ENCODE measurements around the gene ACBD3. TPM values are rescaled to one million over a fixed set of nuclear protein-coding genes. Genes with fewer than 3 reads are reported as not detected.
"Not testable (repeated sequence)": the region's sequence is repeated elsewhere in the genome, so short reads cannot be mapped to it uniquely, and the experiment has no call there.

The ACBD3 gene
- polyA plus RNA-seq, 4 donors = 52.2 to 78.1 (median 59.8) TPM

- not testable (repeated sequence) for DNase-seq (ENCODE audit: low read depth in 4 of 4, low spot score in 3 of 4)
These were observed 16.1 kb upstream of the ACBD3 start for GRCh38 chr1:226202666-226203065.

GRCh38 chr1:226202246-226202645 lies 15.7 kb upstream of the ACBD3 start:
- DNase-seq (ENCODE audit: low read depth in 4 of 4, low spot score in 3 of 4) = no peak

GRCh38 chr1:226201029-226201593 lies 14.6 kb upstream of the ACBD3 start:
- DNase-seq (ENCODE audit: low read depth in 4 of 4, low spot score in 3 of 4) = no peak

GRCh38 chr1:226199971-226200370 lies 13.4 kb upstream of the ACBD3 start:
- no peak for DNase-seq (ENCODE audit: low read depth in 4 of 4, low spot score in 3 of 4)

GRCh38 chr1:226195144-226195543 lies 8.6 kb upstream of the ACBD3 start:
- DNase-seq (ENCODE audit: low read depth in 4 of 4, low spot score in 3 of 4) = no peak

- no peak for DNase-seq (ENCODE audit: low read depth in 4 of 4, low spot score in 3 of 4)
These were observed 839 bp upstream of the ACBD3 start for GRCh38 chr1:226187380-226187779.

- no peak for DNase-seq (ENCODE audit: low read depth in 4 of 4, low spot score in 3 of 4)
These were observed 430 bp upstream of the ACBD3 start for GRCh38 chr1:226187019-226187322.

GRCh38 chr1:226185141-226186036 lies 1.2 kb downstream of the ACBD3 start:
- no peak for DNase-seq (ENCODE audit: low read depth in 4 of 4, low spot score in 3 of 4)

- DNase-seq (ENCODE audit: low read depth in 4 of 4, low spot score in 3 of 4) = no peak
These were observed 4.4 kb downstream of the ACBD3 start for GRCh38 chr1:226181996-226182714.

GRCh38 chr1:226176870-226177269 lies 9.7 kb downstream of the ACBD3 start:
- no peak for DNase-seq (ENCODE audit: low read depth in 4 of 4, low spot score in 3 of 4)

GRCh38 chr1:226172589-226172988 lies 14.0 kb downstream of the ACBD3 start:
- DNase-seq (ENCODE audit: low read depth in 4 of 4, low spot score in 3 of 4) = no peak

GRCh38 chr1:226166341-226166740 lies 20.2 kb downstream of the ACBD3 start:
- no peak for DNase-seq (ENCODE audit: low read depth in 4 of 4, low spot score in 3 of 4)

- no peak for DNase-seq (ENCODE audit: low read depth in 4 of 4, low spot score in 3 of 4)
These were observed 22.4 kb downstream of the ACBD3 start for GRCh38 chr1:226164154-226164553.

- DNase-seq (ENCODE audit: low read depth in 4 of 4, low spot score in 3 of 4) = no peak
These were observed 23.6 kb downstream of the ACBD3 start for GRCh38 chr1:226162898-226163297.

GRCh38 chr1:226158983-226159382 lies 27.6 kb downstream of the ACBD3 start:
- DNase-seq (ENCODE audit: low read depth in 4 of 4, low spot score in 3 of 4) = no peak

- no peak for DNase-seq (ENCODE audit: low read depth in 4 of 4, low spot score in 3 of 4)
These were observed 28.1 kb downstream of the ACBD3 start for GRCh38 chr1:226158457-226158856.

- DNase-seq (ENCODE audit: low read depth in 4 of 4, low spot score in 3 of 4) = no peak
These were observed 28.7 kb downstream of the ACBD3 start for GRCh38 chr1:226157761-226158316.

GRCh38 chr1:226154593-226154992 lies 31.9 kb downstream of the ACBD3 start:
- no peak for DNase-seq (ENCODE audit: low read depth in 4 of 4, low spot score in 3 of 4)

GRCh38 chr1:226149806-226150205 lies 36.7 kb downstream of the ACBD3 start:
- no peak for DNase-seq (ENCODE audit: low read depth in 4 of 4, low spot score in 3 of 4)

- no peak for DNase-seq (ENCODE audit: low read depth in 4 of 4, low spot score in 3 of 4)
These were observed 38.4 kb downstream of the ACBD3 start for GRCh38 chr1:226148121-226148648.

- no peak for DNase-seq (ENCODE audit: low read depth in 4 of 4, low spot score in 3 of 4)
These were observed 42.5 kb downstream of the ACBD3 start for GRCh38 chr1:226144045-226144444.

Data from left renal pelvis (tissue), 4 donors.